Uterus (tissue), 2 donors: ENCODE data around the gene RALGPS1.

Experiments used
- CTCF ChIP-seq, 4 experiments: fragments of 200-600 bp in 2 of 4; fragments of 450-650 bp in 2 of 4; sonication (generic) in 2 of 4; IDR thresholded peaks; one replicate each; pipeline ENCODE4 v1.5.1; 2016 to 2019; ENCODE audit warnings: antibody characterized with exemption in 4 of 4, mild to moderate bottlenecking in 2 of 4, moderate library complexity in 1 of 4
- POLR2A ChIP-seq, 2 donors: fragments of 450-650 bp; IDR thresholded peaks; one replicate each; pipeline ENCODE4 v1.6.1; 2016; ENCODE audit warnings: antibody characterized with exemption in 2 of 2, mild to moderate bottlenecking in 1 of 2, moderate library complexity in 1 of 2

- no peak for TF ChIP-seq CTCF (IDR thresholded peaks at IDR 0.05)
- no peak for TF ChIP-seq POLR2A (IDR thresholded peaks at IDR 0.05)
These were observed 162.5 kb downstream of the RALGPS1 start for GRCh38 chr9:127076860-127077643.
